ENCODE data around the gene PRPF19. TPM values are rescaled to one million over a fixed set of nuclear protein-coding genes. Genes with fewer than 3 reads are reported as not detected.

PRPF19 gene
- total RNA-seq, 1 donor from 2014 or later, result 36.1 TPM

DNA sequence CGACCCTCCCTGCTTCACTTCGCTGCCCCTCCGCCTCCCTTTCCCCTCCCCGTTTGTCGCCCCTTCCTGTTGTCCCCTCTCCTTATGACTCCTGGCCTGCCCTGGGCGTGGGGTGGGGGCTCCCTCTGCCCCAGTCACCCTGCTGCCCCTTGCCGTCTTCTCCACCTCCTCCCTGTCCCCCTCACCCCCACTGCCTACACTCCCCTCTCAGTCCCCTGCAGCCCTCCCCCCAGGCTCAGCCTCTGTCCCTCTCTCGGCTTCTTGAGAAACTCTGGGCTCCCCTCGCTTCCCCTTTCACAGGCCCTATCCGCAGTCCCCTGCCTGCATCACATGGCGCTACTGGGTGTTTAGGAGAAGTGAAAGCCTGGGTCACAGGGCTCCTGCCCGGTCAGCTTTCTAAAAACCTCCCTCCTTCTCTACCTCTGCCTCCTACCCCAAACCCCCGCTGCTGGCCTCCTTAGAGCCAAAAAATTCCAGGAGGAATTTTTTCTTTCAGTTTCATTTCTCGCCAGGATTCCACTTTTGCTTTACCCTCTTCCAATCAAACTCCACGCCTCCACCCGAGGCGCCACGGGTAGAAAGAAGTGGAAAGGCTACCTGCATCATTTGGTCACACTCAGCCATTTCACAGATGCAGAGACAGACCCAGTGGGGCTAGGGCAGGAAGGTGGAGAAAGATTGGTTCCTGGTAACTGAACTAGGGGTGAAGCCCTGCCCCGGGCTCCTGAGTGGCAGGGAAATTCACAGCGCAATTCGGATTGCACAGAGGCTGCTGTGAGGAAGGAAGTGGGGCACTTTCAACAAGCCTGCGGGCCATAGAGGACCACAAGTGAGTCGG is 45.7 kb upstream of the PRPF19 start, which contains the start of gene SLC15A3:
Gene SLC15A3, minus strand, starts transcription at position 273 of the 838 bp plus-strand sequence. CDS start 625 bp downstream, outside the sequence.
- no peak for DNase-seq (ENCODE audit: low read depth)

GRCh38 chr11:60951606-60951903 is 45.2 kb upstream of the PRPF19 start:
- Histone ChIP-seq H3K27me3 (ENCODE audit: control insufficient read depth, insufficient read depth, low read length) (no peaks in the 10 kb centered on the region), H3K36me3 (ENCODE audit: control insufficient read depth, insufficient read depth, low read length) (no peaks in the 10 kb centered on the region), H3K4me3 (ENCODE audit: low read depth, low read length) (peak overlapping the region; percentile 17)
- DNase-seq (ENCODE audit: low read depth), result no peak
- FAIRE-seq, result no peak
- TF ChIP-seq CTCF (IDR thresholded peaks at IDR 0.05; ENCODE audit: insufficient read depth, low read length, severe bottlenecking), result no peak

More for the DNA sequence above, 45.7 kb upstream of the PRPF19 start, which contains the start of gene SLC15A3:
- TF ChIP-seq CTCF (IDR thresholded peaks at IDR 0.05; ENCODE audit: insufficient read depth, low read length, severe bottlenecking), result no peak
- Histone ChIP-seq H3K27me3 (ENCODE audit: control insufficient read depth, insufficient read depth, low read length) (no peaks in the 10 kb centered on the region), H3K36me3 (ENCODE audit: control insufficient read depth, insufficient read depth, low read length) (no peaks in the 10 kb centered on the region), H3K4me3 (ENCODE audit: low read depth, low read length) (peak within 1 kb of the TSS; percentile 17)
- FAIRE-seq, result no peak

DNA sequence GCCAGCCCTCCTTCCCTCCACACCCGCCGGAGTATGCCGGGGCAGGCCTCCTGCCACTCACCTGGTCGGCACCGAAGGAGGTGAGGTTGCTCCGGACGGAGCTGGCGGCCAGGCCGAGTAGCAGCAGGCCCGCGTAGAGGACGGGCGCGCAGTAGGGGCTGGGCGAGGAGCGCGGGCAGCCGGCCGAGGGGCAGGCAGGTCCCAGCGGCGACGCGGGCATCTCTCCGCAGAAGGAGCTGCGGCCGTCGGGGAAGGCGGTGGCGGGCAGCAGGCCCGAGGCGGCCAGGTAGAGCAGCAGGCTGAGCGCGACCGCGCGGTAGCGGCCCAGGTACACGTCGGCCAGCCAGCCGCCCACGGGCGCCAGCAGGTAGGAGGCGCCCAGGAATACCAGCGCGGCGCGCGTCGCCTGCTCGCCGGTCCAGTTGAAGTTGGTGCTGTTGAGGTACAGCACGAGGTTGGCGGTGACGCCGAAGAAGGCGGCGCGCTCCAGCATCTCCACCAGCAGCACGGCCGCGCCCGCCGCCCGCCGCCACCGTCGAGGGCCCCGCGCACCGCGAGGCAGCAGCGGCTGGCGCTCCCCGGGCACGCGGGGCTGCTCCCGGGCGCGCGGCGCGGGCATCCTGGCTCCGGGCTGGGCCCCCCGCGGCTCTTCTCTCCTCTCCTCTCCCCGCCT is 44.7 kb upstream of the PRPF19 start:
- no peak for TF ChIP-seq CTCF (IDR thresholded peaks at IDR 0.05; ENCODE audit: insufficient read depth, low read length, severe bottlenecking)
- H3K36me3 ChIP-seq (ENCODE audit: control insufficient read depth, insufficient read depth, low read length), result no peaks in the 10 kb centered on the region
- H3K4me3 ChIP-seq (ENCODE audit: low read depth, low read length), result peak overlapping the region; percentile 17
- no peaks in the 10 kb centered on the region for H3K27me3 ChIP-seq (ENCODE audit: control insufficient read depth, insufficient read depth, low read length)
- no peak for DNase-seq (ENCODE audit: low read depth)
- no peak for FAIRE-seq

- no peak for TF ChIP-seq CTCF (IDR thresholded peaks at IDR 0.05; ENCODE audit: insufficient read depth, low read length, severe bottlenecking)
- DNase-seq (ENCODE audit: low read depth) (no peak), FAIRE-seq (no peak)
- Histone ChIP-seq H3K27me3 (ENCODE audit: control insufficient read depth, insufficient read depth, low read length) (no peaks in the 10 kb centered on the region), H3K4me3 (ENCODE audit: low read depth, low read length) (no peak overlapping the region), H3K36me3 (ENCODE audit: control insufficient read depth, insufficient read depth, low read length) (no peaks in the 10 kb centered on the region)
These were observed 43.6 kb upstream of the PRPF19 start for GRCh38 chr11:60950024-60950423.

- DNase-seq (ENCODE audit: low read depth) (no peak), FAIRE-seq (no peak)
- Histone ChIP-seq H3K27me3 (ENCODE audit: control insufficient read depth, insufficient read depth, low read length) (no peaks in the 10 kb centered on the region), H3K4me3 (ENCODE audit: low read depth, low read length) (no peak overlapping the region), H3K36me3 (ENCODE audit: control insufficient read depth, insufficient read depth, low read length) (no peaks in the 10 kb centered on the region)
- no peak for TF ChIP-seq CTCF (IDR thresholded peaks at IDR 0.05; ENCODE audit: insufficient read depth, low read length, severe bottlenecking)
These were observed 41.9 kb upstream of the PRPF19 start for GRCh38 chr11:60948250-60948649.

All from bronchial epithelial cell (primary cell).